IMR-90 (cell line): ENCODE results near the gene LRCH4.

ENCODE experiments used
- FOS ChIP-seq: fragments of 150-350 bp; IDR thresholded peaks from 2 replicates; pipeline ENCODE4 v1.6.1; 2016; ENCODE audit warnings: low read depth, low read length
- MAZ ChIP-seq: IDR thresholded peaks from 2 replicates; pipeline ENCODE4 v1.6.1; 2012; ENCODE audit warnings: low read depth, mild to moderate bottlenecking, low read length, improper control_type of control experiment, moderate library complexity, borderline replicate concordance
- MXI1 ChIP-seq: IDR thresholded peaks from 2 replicates; pipeline ENCODE4 v1.6.1; 2012; ENCODE audit warnings: low read depth, mild to moderate bottlenecking, low read length, moderate library complexity, borderline replicate concordance
- POLR2A ChIP-seq: IDR thresholded peaks from 2 replicates; pipeline ENCODE4 v1.6.1; 2012; ENCODE audit warnings: mild to moderate bottlenecking, low read depth, low read length
- RAD21 ChIP-seq: IDR thresholded peaks from 2 replicates; pipeline ENCODE4 v1.6.1; 2012; ENCODE audit warnings: low read length, improper control_type of control experiment
- SMC3 ChIP-seq: fragments of 150-350 bp; IDR thresholded peaks from 2 replicates; pipeline ENCODE4 v1.6.1; 2016; ENCODE audit warnings: low read depth, mild to moderate bottlenecking, antibody characterized with exemption, low read length, moderate library complexity
- USF2 ChIP-seq: fragments of 150-350 bp; IDR thresholded peaks from 2 replicates; pipeline ENCODE4 v1.6.1; 2017; ENCODE audit warnings: mild to moderate bottlenecking, antibody characterized with exemption, low read length, low read depth
- TF ChIP-seq, protein P1 (sequence below): conservative IDR thresholded peaks from 2 replicates; pipeline ENCODE4 v1.5.1; 2012; ENCODE audit warnings: mild to moderate bottlenecking, low read depth, low read length, improper control_type of control experiment

- TF ChIP-seq POLR2A (no peak), MAZ (no peak), USF2 (no peak), RAD21 (no peak), FOS (no peak), SMC3 (no peak), MXI1 (no peak)
- TF ChIP-seq, protein P1, sequence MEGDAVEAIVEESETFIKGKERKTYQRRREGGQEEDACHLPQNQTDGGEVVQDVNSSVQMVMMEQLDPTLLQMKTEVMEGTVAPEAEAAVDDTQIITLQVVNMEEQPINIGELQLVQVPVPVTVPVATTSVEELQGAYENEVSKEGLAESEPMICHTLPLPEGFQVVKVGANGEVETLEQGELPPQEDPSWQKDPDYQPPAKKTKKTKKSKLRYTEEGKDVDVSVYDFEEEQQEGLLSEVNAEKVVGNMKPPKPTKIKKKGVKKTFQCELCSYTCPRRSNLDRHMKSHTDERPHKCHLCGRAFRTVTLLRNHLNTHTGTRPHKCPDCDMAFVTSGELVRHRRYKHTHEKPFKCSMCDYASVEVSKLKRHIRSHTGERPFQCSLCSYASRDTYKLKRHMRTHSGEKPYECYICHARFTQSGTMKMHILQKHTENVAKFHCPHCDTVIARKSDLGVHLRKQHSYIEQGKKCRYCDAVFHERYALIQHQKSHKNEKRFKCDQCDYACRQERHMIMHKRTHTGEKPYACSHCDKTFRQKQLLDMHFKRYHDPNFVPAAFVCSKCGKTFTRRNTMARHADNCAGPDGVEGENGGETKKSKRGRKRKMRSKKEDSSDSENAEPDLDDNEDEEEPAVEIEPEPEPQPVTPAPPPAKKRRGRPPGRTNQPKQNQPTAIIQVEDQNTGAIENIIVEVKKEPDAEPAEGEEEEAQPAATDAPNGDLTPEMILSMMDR = no peak
These were observed 34.3 kb upstream of the LRCH4 start for GRCh38 chr7:100620239-100620638.
